GM12875 (cell line): ENCODE data around the gene ELMO1.

Experiments
- H3K4me3 ChIP-seq: one replicate; pipeline ENCODE4 v1.5.1; 2011; ENCODE audit warnings: low read depth, low read length, control low read depth
- TF ChIP-seq, protein P1 (sequence below): IDR thresholded peaks from 2 replicates; pipeline ENCODE4 v1.5.1; 2011; ENCODE audit warnings: low read depth, mild to moderate bottlenecking, control low read depth, inconsistent platforms, low read length, moderate library complexity, borderline replicate concordance; ENCODE audit not compliant: insufficient read depth

ELMO1 gene

GRCh38 chr7:37449621-37450020 lies 957 bp upstream of the ELMO1 start:
- H3K4me3 ChIP-seq = no peak overlapping the region

GRCh38 chr7:37448011-37448635 lies 541 bp downstream of the ELMO1 start:
- TF ChIP-seq, protein P1, sequence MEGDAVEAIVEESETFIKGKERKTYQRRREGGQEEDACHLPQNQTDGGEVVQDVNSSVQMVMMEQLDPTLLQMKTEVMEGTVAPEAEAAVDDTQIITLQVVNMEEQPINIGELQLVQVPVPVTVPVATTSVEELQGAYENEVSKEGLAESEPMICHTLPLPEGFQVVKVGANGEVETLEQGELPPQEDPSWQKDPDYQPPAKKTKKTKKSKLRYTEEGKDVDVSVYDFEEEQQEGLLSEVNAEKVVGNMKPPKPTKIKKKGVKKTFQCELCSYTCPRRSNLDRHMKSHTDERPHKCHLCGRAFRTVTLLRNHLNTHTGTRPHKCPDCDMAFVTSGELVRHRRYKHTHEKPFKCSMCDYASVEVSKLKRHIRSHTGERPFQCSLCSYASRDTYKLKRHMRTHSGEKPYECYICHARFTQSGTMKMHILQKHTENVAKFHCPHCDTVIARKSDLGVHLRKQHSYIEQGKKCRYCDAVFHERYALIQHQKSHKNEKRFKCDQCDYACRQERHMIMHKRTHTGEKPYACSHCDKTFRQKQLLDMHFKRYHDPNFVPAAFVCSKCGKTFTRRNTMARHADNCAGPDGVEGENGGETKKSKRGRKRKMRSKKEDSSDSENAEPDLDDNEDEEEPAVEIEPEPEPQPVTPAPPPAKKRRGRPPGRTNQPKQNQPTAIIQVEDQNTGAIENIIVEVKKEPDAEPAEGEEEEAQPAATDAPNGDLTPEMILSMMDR = no peak
- H3K4me3 ChIP-seq = peak overlapping the region; percentile 78

More at GRCh38 chr7:37449621-37450020, 957 bp upstream of the ELMO1 start:
- TF ChIP-seq, protein P1 = no peak

DNA sequence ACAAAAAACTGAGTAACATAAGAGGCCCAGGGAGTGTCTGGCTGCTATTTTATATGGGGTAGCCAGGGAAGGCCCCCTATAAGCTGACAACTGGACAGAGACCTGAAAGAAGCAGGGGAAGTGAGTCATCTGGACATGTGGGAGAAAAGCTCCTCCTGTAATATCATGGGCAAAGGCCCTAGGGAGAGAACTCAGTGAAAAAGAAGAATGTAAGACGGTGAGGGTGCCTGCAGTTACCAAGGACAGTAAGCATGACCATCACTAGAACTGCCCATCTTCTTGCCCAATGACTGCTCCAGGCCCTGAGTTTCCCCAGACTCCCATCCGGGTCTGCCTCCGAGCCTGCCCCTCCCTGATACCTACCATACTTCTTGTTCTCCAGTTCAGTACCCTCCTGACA lies 2.3 kb downstream of the ELMO1 start:
- TF ChIP-seq, protein P1 = no peak
- H3K4me3 ChIP-seq = no peak overlapping the region

DNA sequence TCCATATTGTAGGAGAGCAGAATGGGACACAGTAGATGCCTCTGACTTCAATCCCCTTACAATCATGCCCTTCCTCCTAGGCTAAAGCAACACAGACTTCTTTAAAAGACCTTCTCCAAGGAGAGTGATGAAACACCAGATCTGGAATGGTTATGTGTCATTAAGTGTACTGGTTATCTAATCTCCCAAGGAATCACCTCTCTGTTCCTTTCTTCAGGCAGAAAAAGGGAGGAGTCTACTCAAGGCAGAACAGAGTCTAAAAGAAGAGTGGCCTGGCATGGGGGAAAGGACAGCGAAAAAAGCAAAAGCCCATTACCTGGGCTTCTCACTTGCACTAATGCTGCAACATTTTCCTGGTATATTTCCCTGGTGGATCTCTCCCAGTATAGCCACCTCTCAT lies 2.9 kb downstream of the ELMO1 start:
- no peak overlapping the region for H3K4me3 ChIP-seq
- TF ChIP-seq, protein P1 = no peak

DNA sequence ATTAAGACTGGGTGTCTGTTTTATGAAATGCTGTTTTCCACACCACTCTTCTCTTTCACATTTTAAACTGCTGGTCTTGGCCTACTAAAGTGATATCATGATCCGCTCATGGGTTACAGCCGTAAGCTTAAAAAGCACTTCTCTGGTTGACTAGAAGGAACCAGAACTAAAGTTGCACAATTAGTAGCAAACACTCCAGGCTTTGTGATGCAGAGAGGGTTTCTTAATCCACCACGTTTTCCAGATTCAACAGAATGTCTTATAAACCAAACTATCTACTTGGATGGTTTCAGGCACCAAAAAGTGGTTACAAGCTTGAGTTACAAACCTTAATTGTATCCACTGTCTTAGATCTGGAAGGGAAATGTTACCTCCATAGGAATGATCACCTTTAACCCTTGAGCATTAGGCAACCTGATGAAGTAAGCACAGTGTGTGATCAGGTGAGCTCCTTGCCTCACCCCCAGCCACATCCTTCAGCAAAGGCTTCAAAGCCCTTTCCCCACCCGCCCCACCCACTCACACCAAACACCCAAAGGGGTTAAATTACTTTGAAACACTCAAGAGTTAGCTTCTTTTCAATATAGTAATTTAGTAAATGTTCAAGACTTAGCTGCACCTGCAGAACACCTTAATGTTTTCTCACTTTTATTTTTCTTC lies 3.5 kb downstream of the ELMO1 start:
- TF ChIP-seq, protein P1 = no peak
- H3K4me3 ChIP-seq = no peak overlapping the region

DNA sequence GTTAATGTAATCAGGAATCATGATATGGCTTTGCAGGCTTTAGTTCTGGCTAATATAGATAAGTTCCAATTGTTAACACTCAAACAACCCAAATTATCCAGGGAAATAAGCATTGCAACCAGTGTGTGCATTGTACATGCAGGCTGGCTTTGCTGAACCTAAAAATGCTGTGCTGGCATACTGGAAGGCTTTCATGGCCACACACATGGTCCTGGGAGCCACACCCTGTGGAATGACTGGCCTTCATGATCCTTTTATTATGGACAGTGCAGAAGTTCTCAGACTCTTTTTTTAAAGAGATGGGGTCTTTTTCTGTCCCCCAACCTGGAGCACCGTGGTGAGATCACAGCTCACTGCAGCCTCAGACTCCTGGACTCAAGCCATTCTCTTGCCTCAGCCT lies 5.0 kb downstream of the ELMO1 start:
- TF ChIP-seq, protein P1 = no peak
- H3K4me3 ChIP-seq = no peak overlapping the region

GRCh38 chr7:37442268-37442667 lies 6.4 kb downstream of the ELMO1 start:
- TF ChIP-seq, protein P1 = no peak
- H3K4me3 ChIP-seq = no peak overlapping the region
